Fibroblast of pulmonary artery (primary cell): Measurements from ENCODE around the gene PIEZO1.
A peak's percentile ranks its signal among the peaks of the same experiment; 100 is the strongest.

Source experiments
- DNase-seq: peaks from one replicate; pipeline ENCODE4 v3.0.0-alpha.2; 2010; ENCODE audit warnings: low read depth
- H3K4me3 ChIP-seq: replicated peaks from 2 replicates; pipeline ENCODE4 v1.5.1; 2011; ENCODE audit warnings: low read depth, mild to moderate bottlenecking, control low read depth, low read length, moderate library complexity
- CTCF ChIP-seq: IDR thresholded peaks from 2 replicates; pipeline ENCODE4 v1.5.1; 2011; ENCODE audit warnings: mild to moderate bottlenecking, control low read depth, low read length, inconsistent platforms; ENCODE audit errors: missing control alignments

Gene PIEZO1

GRCh38 chr16:88702371-88703210 is 82.4 kb downstream of the PIEZO1 start:
- TF ChIP-seq CTCF, result no peak
- no peak for DNase-seq
- no peak overlapping the region for H3K4me3 ChIP-seq

GRCh38 chr16:88701581-88702370 is 83.2 kb downstream of the PIEZO1 start:
- no peak overlapping the region for H3K4me3 ChIP-seq
- no peak for TF ChIP-seq CTCF
- DNase-seq, result no peak

- H3K4me3 ChIP-seq, result no peak overlapping the region
- DNase-seq, result peak; percentile 92
- no peak for TF ChIP-seq CTCF
These were observed 84.2 kb downstream of the PIEZO1 start for GRCh38 chr16:88700636-88701482.

GRCh38 chr16:88700322-88700635 is 84.7 kb downstream of the PIEZO1 start:
- no peak for DNase-seq
- no peak for TF ChIP-seq CTCF
- H3K4me3 ChIP-seq, result no peak overlapping the region

GRCh38 chr16:88699180-88699579 is 85.8 kb downstream of the PIEZO1 start:
- no peak overlapping the region for H3K4me3 ChIP-seq
- DNase-seq, result no peak
- no peak for TF ChIP-seq CTCF

GRCh38 chr16:88698646-88699045 is 86.4 kb downstream of the PIEZO1 start:
- no peak for TF ChIP-seq CTCF
- no peak for DNase-seq
- no peak overlapping the region for H3K4me3 ChIP-seq
